Upper lobe of right lung (tissue), 1 donor: ENCODE results near the gene CFAP20. TPM values are rescaled to one million over a fixed set of nuclear protein-coding genes. Genes with fewer than 3 reads are reported as not detected.
"Not testable (repeated sequence)": the region's sequence is repeated elsewhere in the genome, so short reads cannot be mapped to it uniquely, and the experiment has no call there.

Experiments used
- ATAC-seq: fragments of 200-7000 bp; cut with Tn5 transposase; one replicate; pipeline ENCODE4 v1.9.1; 2020; ENCODE audit warnings: mild to moderate bottlenecking, moderate library complexity
- DNase-seq: peaks from one replicate; pipeline ENCODE4 v3.0.0-alpha.2; 2020
- H3K27ac ChIP-seq: fragments of 200-600 bp; one replicate; pipeline ENCODE4 v1.8.0; 2022
- H3K27me3 ChIP-seq: fragments of 200-600 bp; one replicate; pipeline ENCODE4 v1.8.0; 2022; ENCODE audit warnings: mild to moderate bottlenecking
- H3K36me3 ChIP-seq: fragments of 200-600 bp; one replicate; pipeline ENCODE4 v1.8.0; 2022
- H3K4me1 ChIP-seq: fragments of 200-600 bp; one replicate; pipeline ENCODE4 v1.8.0; 2022
- H3K4me3 ChIP-seq: fragments of 200-600 bp; one replicate; pipeline ENCODE4 v1.8.0; 2022; ENCODE audit warnings: mild to moderate bottlenecking
- H3K9me3 ChIP-seq: fragments of 200-600 bp; one replicate; pipeline ENCODE4 v1.8.0; 2022
- CTCF ChIP-seq: fragments of 200-600 bp; IDR thresholded peaks from one replicate; pipeline ENCODE4 v1.8.0; 2022; ENCODE audit warnings: antibody characterized with exemption
- intact Hi-C: fragments of 100-400 bp; cut with DNase I; formaldehyde crosslinking; loops from one replicate; pipeline ENCODE4 v1.11.0; 2022
- total RNA-seq: library from RNA; stranded (reverse); fragmentation: NEBNext Ultra II Directional; extraction: Animal tissue kit (Norgen Biotek cat#: 25700); gene quantifications from one replicate; pipeline ENCODE4 v1.2.1, GENCODE V29; 2021
- donor health status: DM: no; HTN: yes; CAD: no; lungs with severe emphysema.

The CFAP20 gene
- total RNA-seq, 1 donor from 2014 or later: 24.8 TPM

GRCh38 chr16:58102665-58103392, 26.4 kb downstream of the CFAP20 start:
- Histone ChIP-seq H3K36me3 (no peaks in the 10 kb centered on the region), H3K27me3 (no peaks in the 10 kb centered on the region), H3K27ac (no peak overlapping the region), H3K9me3 (no peaks in the 10 kb centered on the region), H3K4me3 (no peak overlapping the region), H3K4me1 (no peaks in the 10 kb centered on the region)
- TF ChIP-seq CTCF: no peak
- ATAC-seq (no peak), DNase-seq (peak; percentile 26)
- intact Hi-C loops: no loop called here

GRCh38 chr16:58099956-58100300, 29.3 kb downstream of the CFAP20 start:
- intact Hi-C loops: no loop called here
- Histone ChIP-seq H3K36me3 (no peaks in the 10 kb centered on the region), H3K4me1 (no peaks in the 10 kb centered on the region), H3K4me3 (no peak overlapping the region), H3K27me3 (no peaks in the 10 kb centered on the region), H3K9me3 (no peaks in the 10 kb centered on the region), H3K27ac (no peak overlapping the region)
- ATAC-seq (no peak), DNase-seq (peak; percentile 54)
- no peak for TF ChIP-seq CTCF

GRCh38 chr16:58099097-58099955, 29.9 kb downstream of the CFAP20 start:
- DNase-seq (peak; percentile 50), ATAC-seq (no peak)
- no peaks in the 10 kb centered on the region for H3K36me3 ChIP-seq
- TF ChIP-seq CTCF: no peak
- no peaks in the 10 kb centered on the region for H3K27me3 ChIP-seq
- no peak overlapping the region for H3K27ac ChIP-seq
- H3K4me3 ChIP-seq: no peak overlapping the region
- H3K4me1 ChIP-seq: no peaks in the 10 kb centered on the region
- intact Hi-C loops: no loop called here
- H3K9me3 ChIP-seq: no peaks in the 10 kb centered on the region

GRCh38 chr16:58098207-58099096, 30.7 kb downstream of the CFAP20 start:
- Histone ChIP-seq H3K27me3 (no peaks in the 10 kb centered on the region), H3K4me3 (no peak overlapping the region), H3K27ac (no peak overlapping the region), H3K4me1 (no peaks in the 10 kb centered on the region), H3K9me3 (no peaks in the 10 kb centered on the region), H3K36me3 (no peaks in the 10 kb centered on the region)
- ATAC-seq: no peak
- DNase-seq: peak; percentile 57
- intact Hi-C loops: no loop called here
- TF ChIP-seq CTCF: no peak

- intact Hi-C loops: no loop called here
- Histone ChIP-seq H3K27me3 (no peaks in the 10 kb centered on the region), H3K27ac (no peak overlapping the region), H3K9me3 (no peaks in the 10 kb centered on the region), H3K36me3 (no peaks in the 10 kb centered on the region), H3K4me1 (no peaks in the 10 kb centered on the region), H3K4me3 (no peak overlapping the region)
- no peak for TF ChIP-seq CTCF
- DNase-seq: peak; percentile 22
- no peak for ATAC-seq
Observed at GRCh38 chr16:58096249-58096648, 32.9 kb downstream of the CFAP20 start.

- intact Hi-C loops, H3K4me1 ChIP-seq, H3K27me3 ChIP-seq, ATAC-seq, H3K9me3 ChIP-seq, H3K36me3 ChIP-seq, H3K4me3 ChIP-seq, H3K27ac ChIP-seq: not testable (repeated sequence)
- peak; percentile 18 for DNase-seq
Observed at GRCh38 chr16:58095575-58095960, 33.6 kb downstream of the CFAP20 start.
